GM12864 (cell line): Measurements from ENCODE around the gene NTN1.

ENCODE experiments used
- DNase-seq: peaks from one replicate; pipeline ENCODE4 v3.0.0-alpha.2; 2011; ENCODE audit warnings: low read depth
- H3K4me3 ChIP-seq: 2 replicates; pipeline ENCODE4 v1.5.1; 2011; ENCODE audit warnings: mild to moderate bottlenecking, low read depth, low read length, control low read depth
- CTCF ChIP-seq: IDR thresholded peaks from 2 replicates; pipeline ENCODE4 v1.5.1; 2011; ENCODE audit warnings: low read depth, mild to moderate bottlenecking, moderate library complexity, low read length, control low read depth, inconsistent platforms; ENCODE audit errors: missing control alignments

The NTN1 gene

GRCh38 chr17:9209347-9209746, 188.0 kb downstream of the NTN1 start:
- DNase-seq: no peak
- TF ChIP-seq CTCF: no peak
- H3K4me3 ChIP-seq: no peak overlapping the region

GRCh38 chr17:9209781-9210370, 188.6 kb downstream of the NTN1 start:
- no peak overlapping the region for H3K4me3 ChIP-seq
- DNase-seq: no peak
- TF ChIP-seq CTCF: no peak

- H3K4me3 ChIP-seq: no peak overlapping the region
- no peak for DNase-seq
- TF ChIP-seq CTCF: no peak
Measured at GRCh38 chr17:9211133-9211765, 189.9 kb downstream of the NTN1 start.

- no peak for DNase-seq
- no peak overlapping the region for H3K4me3 ChIP-seq
- TF ChIP-seq CTCF: no peak
Measured at GRCh38 chr17:9212376-9213302, 191.3 kb downstream of the NTN1 start.

GRCh38 chr17:9213303-9213640, 192.0 kb downstream of the NTN1 start:
- DNase-seq: no peak
- H3K4me3 ChIP-seq: no peak overlapping the region
- TF ChIP-seq CTCF: no peak

GRCh38 chr17:9215465-9215864, 194.2 kb downstream of the NTN1 start:
- H3K4me3 ChIP-seq: no peak overlapping the region
- DNase-seq: no peak
- TF ChIP-seq CTCF: no peak
